NCI-H526 treated with DMSO at 0.1 percent for 48 hours (cell line): Measurements from ENCODE around the gene DNAJC3.

ENCODE experiments used
- DNase-seq: peaks from one replicate; lab custom pipeline; 2025; lab: John Stamatoyannopoulos, UW

Gene DNAJC3

GRCh38 chr13:95841894-95842293 is 165.0 kb downstream of the DNAJC3 start:
- DNase-seq, result no peak

GRCh38 chr13:95842898-95843297 is 166.0 kb downstream of the DNAJC3 start:
- no peak for DNase-seq
